ENCODE measurements around the gene TMEM138. TPM values are rescaled to one million over a fixed set of nuclear protein-coding genes. Genes with fewer than 3 reads are reported as not detected.

TMEM138 gene
- total and polyA plus RNA-seq, 8 donors: 10.8 to 39.2 (median 14.3) TPM

DNA sequence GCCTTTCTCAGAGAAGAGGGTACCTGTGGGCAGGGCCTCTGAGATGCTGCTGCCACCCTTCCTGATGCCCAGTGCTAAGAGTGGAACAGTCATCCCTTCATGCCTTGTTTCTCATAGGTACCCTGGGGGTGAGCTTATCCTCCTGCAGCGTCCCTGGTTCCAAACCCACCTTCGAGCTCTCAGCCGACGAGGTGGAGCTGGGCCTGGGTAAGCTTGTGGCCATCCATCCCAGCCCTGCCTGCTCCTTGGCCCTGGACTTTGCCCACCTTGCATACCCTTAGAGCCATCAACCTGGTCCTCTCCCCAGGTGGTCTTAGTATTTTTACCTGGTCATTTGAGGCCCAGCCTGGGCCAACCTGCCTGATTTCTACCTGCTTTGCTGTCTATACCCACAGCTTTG, 20.5 kb upstream of the TMEM138 start:
- no peak for TF ChIP-seq CTCF (IDR thresholded peaks at IDR 0.05)
- Histone ChIP-seq H3K4me1 (no peaks in the 10 kb centered on the region), H3K4me3 (no peak overlapping the region), H3K36me3 (peaks cover 0 to 7% (median 0%) of the 10 kb centered on the region in 3 donors), H3K27me3 (no peaks in the 10 kb centered on the region), H3K9me3 (no peaks in the 10 kb centered on the region), H3K27ac (no peak overlapping the region)
- intact Hi-C loops (cut with DNase I): no loop called here
- FAIRE-seq (no peak), ATAC-seq (no peak), DNase-seq (no peak)
- WGBS, 2 donors: 91 to 95% methylated on average over 4 of the region's 4 CpGs

GRCh38 chr11:61342207-61342803, 19.9 kb upstream of the TMEM138 start:
- Histone ChIP-seq H3K36me3 (peaks cover 0 to 7% (median 0%) of the 10 kb centered on the region in 3 donors), H3K27ac (no peak overlapping the region), H3K4me3 (no peak overlapping the region), H3K4me1 (no peaks in the 10 kb centered on the region), H3K27me3 (no peaks in the 10 kb centered on the region), H3K9me3 (no peaks in the 10 kb centered on the region)
- no peak for FAIRE-seq
- peak in 1 of 4 donors; percentile 17 for ATAC-seq
- intact Hi-C loops (cut with DNase I): no loop called here
- WGBS, 2 donors: 87 to 94% methylated on average over 20 of the region's 20 CpGs
- no peak for TF ChIP-seq CTCF (IDR thresholded peaks at IDR 0.05)
- DNase-seq: no peak

- no peak overlapping the region for H3K27ac ChIP-seq
- no peak for DNase-seq
Observed at GRCh38 chr11:61343792-61344745, 18.1 kb upstream of the TMEM138 start.

DNA sequence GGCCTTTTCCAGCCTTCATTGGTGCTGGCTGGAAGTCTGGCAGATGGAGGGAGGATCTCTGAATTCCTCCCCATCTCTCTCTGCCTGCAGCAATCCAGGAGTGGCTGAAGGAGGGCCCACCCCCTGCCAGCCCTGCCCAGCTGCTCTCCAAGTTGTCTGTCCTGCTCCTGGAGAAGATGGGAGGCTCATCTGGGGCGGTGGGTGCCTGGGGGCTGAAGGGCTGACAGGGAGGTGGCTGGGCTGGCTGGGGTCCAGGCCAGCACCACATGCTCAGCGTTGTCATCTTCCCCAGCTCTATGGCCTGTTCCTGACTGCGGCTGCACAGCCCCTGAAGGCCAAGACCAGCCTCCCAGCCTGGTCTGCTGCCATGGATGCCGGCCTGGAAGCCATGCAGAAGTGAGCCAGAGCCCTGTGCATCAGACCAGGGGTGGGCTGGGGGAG, 17.0 kb upstream of the TMEM138 start:
- Histone ChIP-seq H3K4me1 (no peaks in the 10 kb centered on the region), H3K27ac (no peak overlapping the region), H3K27me3 (no peaks in the 10 kb centered on the region), H3K4me3 (no peak overlapping the region), H3K36me3 (peaks cover 0 to 21% (median 0%) of the 10 kb centered on the region in 3 donors), H3K9me3 (no peaks in the 10 kb centered on the region)
- no peak for TF ChIP-seq CTCF (IDR thresholded peaks at IDR 0.05)
- 64 to 81% methylated on average over 4 of the region's 4 CpGs for WGBS, 2 donors
- ATAC-seq: no peak
- intact Hi-C loops (cut with DNase I): no loop called here
- no peak for FAIRE-seq
- no peak for DNase-seq

More at GRCh38 chr11:61343792-61344745, 18.1 kb upstream of the TMEM138 start:
- Histone ChIP-seq H3K4me1 (no peaks in the 10 kb centered on the region), H3K36me3 (peaks cover 0 to 10% (median 0%) of the 10 kb centered on the region in 3 donors), H3K4me3 (no peak overlapping the region), H3K9me3 (no peaks in the 10 kb centered on the region), H3K27me3 (no peaks in the 10 kb centered on the region)
- intact Hi-C loops (cut with DNase I): no loop called here
- FAIRE-seq (no peak), ATAC-seq (no peak)
- no peak for TF ChIP-seq CTCF (IDR thresholded peaks at IDR 0.05)
- 92 to 93% methylated on average over 29 of the region's 29 CpGs for WGBS, 2 donors
